ENCODE results near the gene KLHDC3.
A peak's percentile ranks its signal among the peaks of the same experiment; 100 is the strongest.

Gene KLHDC3

DNA sequence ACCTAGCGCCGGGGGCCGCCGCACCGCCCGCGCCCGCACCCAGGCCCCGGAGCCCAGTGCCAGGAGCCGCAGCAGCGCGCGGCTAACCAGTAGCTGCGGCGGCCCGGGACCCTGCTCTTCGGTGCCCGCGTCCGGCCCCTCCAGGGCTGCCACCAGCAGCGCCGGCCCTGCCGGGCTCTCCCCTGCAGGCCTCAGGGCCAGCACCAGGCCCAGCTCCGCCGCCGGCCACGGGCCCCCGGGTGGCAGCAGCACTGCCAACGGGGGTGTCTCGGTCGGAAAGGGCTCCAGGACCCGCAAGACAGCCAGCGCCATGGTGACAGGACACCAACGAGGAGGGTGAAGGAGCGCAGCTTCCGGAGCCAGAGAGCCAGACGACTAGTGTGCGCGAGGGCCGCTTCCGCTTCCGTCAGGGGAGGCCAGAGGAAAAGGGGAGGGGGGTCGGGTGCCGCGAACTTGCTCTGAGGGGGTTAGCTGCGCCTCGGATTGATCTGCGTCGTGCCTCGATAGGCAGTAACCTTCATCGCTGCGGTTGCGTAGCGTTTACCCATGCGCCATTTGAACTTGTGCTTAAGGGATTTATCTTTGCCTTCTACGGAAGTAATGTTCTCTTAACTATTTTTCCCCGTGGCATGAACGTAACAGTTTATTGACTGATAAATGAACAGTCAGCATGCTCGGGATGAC lies 35.1 kb upstream of the KLHDC3 start, which contains the start of gene PEX6:
Gene PEX6, minus strand, starts transcription at position 343 of the 684 bp plus-strand sequence. Its CDS starts 31 bp downstream, at position 312.
- peak; percentile 94 for ATAC-seq (ENCODE audit: insufficient read depth, low read depth)
- DNase-seq, result peak; percentile 97
- TF ChIP-seq EZH2 (IDR thresholded peaks at IDR 0.05; ENCODE audit: borderline replicate concordance, low read depth, low read length, severe bottlenecking), result no peak
- TF ChIP-seq, protein P1, sequence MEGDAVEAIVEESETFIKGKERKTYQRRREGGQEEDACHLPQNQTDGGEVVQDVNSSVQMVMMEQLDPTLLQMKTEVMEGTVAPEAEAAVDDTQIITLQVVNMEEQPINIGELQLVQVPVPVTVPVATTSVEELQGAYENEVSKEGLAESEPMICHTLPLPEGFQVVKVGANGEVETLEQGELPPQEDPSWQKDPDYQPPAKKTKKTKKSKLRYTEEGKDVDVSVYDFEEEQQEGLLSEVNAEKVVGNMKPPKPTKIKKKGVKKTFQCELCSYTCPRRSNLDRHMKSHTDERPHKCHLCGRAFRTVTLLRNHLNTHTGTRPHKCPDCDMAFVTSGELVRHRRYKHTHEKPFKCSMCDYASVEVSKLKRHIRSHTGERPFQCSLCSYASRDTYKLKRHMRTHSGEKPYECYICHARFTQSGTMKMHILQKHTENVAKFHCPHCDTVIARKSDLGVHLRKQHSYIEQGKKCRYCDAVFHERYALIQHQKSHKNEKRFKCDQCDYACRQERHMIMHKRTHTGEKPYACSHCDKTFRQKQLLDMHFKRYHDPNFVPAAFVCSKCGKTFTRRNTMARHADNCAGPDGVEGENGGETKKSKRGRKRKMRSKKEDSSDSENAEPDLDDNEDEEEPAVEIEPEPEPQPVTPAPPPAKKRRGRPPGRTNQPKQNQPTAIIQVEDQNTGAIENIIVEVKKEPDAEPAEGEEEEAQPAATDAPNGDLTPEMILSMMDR (IDR thresholded peaks at IDR 0.05; ENCODE audit: borderline replicate concordance, extremely low read depth, low read length, poor library complexity, severe bottlenecking), result no peak
- Histone ChIP-seq H2AFZ (ENCODE audit: low read depth, low read length) (peak within 1 kb of the TSS; percentile 87), H3K4me3 (ENCODE audit: low read depth in 1 of 2, low read length in 2 of 2) (peak within 1 kb of the TSS; percentile 92 to 96), H3K4me2 (ENCODE audit: insufficient read depth, low read length) (peak within 1 kb of the TSS; percentile 79), H3K79me2 (ENCODE audit: insufficient read depth, low read length) (peaks cover 37% of the 10 kb centered on the region), H3K36me3 (ENCODE audit: insufficient read depth, low read length) (peaks cover 2% of the 10 kb centered on the region), H3K27me3 (ENCODE audit: insufficient read depth, low read length, poor library complexity) (no peaks in the 10 kb centered on the region), H3K4me1 (ENCODE audit: insufficient read depth, low read length) (peaks cover 42% of the 10 kb centered on the region), H3K9ac (ENCODE audit: low read depth, low read length) (peak within 1 kb of the TSS; percentile 93), H3K27ac (ENCODE audit: low read length) (peak within 1 kb of the TSS; percentile 87), H4K20me1 (ENCODE audit: insufficient read depth, low read length) (peaks cover 6% of the 10 kb centered on the region; the same call in 1 of the 2 replicates), H3K9me3 (ENCODE audit: insufficient read depth, low read length, severe bottlenecking) (no peaks in the 10 kb centered on the region)

GRCh38 chr6:42979523-42980177 lies 34.4 kb upstream of the KLHDC3 start:
- peaks cover 6% of the 10 kb centered on the region; the same call in 1 of the 2 replicates for H4K20me1 ChIP-seq (ENCODE audit: insufficient read depth, low read length)
- no peaks in the 10 kb centered on the region for H3K27me3 ChIP-seq (ENCODE audit: insufficient read depth, low read length, poor library complexity)
- peaks cover 42% of the 10 kb centered on the region for H3K4me1 ChIP-seq (ENCODE audit: insufficient read depth, low read length)
- no peaks in the 10 kb centered on the region; the same call in 1 of the 2 replicates for H3K36me3 ChIP-seq (ENCODE audit: insufficient read depth, low read length)
- peak overlapping the region; percentile 87 for H3K27ac ChIP-seq (ENCODE audit: low read length)
- peaks cover 39% of the 10 kb centered on the region for H3K79me2 ChIP-seq (ENCODE audit: insufficient read depth, low read length)
- DNase-seq (no peak), ATAC-seq (ENCODE audit: insufficient read depth, low read depth) (peak; percentile 3)
- H3K4me2 ChIP-seq (ENCODE audit: insufficient read depth, low read length), result peak overlapping the region; percentile 79
- peak overlapping the region; percentile 92 to 96; a peak in 3 of 4 replicates for H3K4me3 ChIP-seq (ENCODE audit: low read depth in 1 of 2, low read length in 2 of 2)
- no peaks in the 10 kb centered on the region for H3K9me3 ChIP-seq (ENCODE audit: insufficient read depth, low read length, severe bottlenecking)
- H2AFZ ChIP-seq (ENCODE audit: low read depth, low read length), result peak overlapping the region; percentile 87
- TF ChIP-seq EZH2 (IDR thresholded peaks at IDR 0.05; ENCODE audit: borderline replicate concordance, low read depth, low read length, severe bottlenecking), result no peak
- TF ChIP-seq, protein P1 (IDR thresholded peaks at IDR 0.05; ENCODE audit: borderline replicate concordance, extremely low read depth, low read length, poor library complexity, severe bottlenecking), result no peak
- peak overlapping the region; percentile 93 for H3K9ac ChIP-seq (ENCODE audit: low read depth, low read length)

- H3K4me1 ChIP-seq (ENCODE audit: insufficient read depth, low read length), result peaks cover 57% of the 10 kb centered on the region
- H4K20me1 ChIP-seq (ENCODE audit: insufficient read depth, low read length), result peaks cover 16% of the 10 kb centered on the region; the same call in 1 of the 2 replicates
- no peak for TF ChIP-seq EZH2 (IDR thresholded peaks at IDR 0.05; ENCODE audit: borderline replicate concordance, low read depth, low read length, severe bottlenecking)
- TF ChIP-seq, protein P1 (IDR thresholded peaks at IDR 0.05; ENCODE audit: borderline replicate concordance, extremely low read depth, low read length, poor library complexity, severe bottlenecking), result no peak
- peaks cover 59% of the 10 kb centered on the region for H3K79me2 ChIP-seq (ENCODE audit: insufficient read depth, low read length)
- no peak overlapping the region for H3K4me3 ChIP-seq (ENCODE audit: low read depth in 1 of 2, low read length in 2 of 2)
- no peaks in the 10 kb centered on the region; the same call in 1 of the 2 replicates for H3K36me3 ChIP-seq (ENCODE audit: insufficient read depth, low read length)
- DNase-seq, result no peak
- no peaks in the 10 kb centered on the region for H3K9me3 ChIP-seq (ENCODE audit: insufficient read depth, low read length, severe bottlenecking)
- H2AFZ ChIP-seq (ENCODE audit: low read depth, low read length), result no peak overlapping the region
- no peak for ATAC-seq (ENCODE audit: insufficient read depth, low read depth)
- no peak overlapping the region for H3K27ac ChIP-seq (ENCODE audit: low read length)
- H3K9ac ChIP-seq (ENCODE audit: low read depth, low read length), result no peak overlapping the region
- H3K27me3 ChIP-seq (ENCODE audit: insufficient read depth, low read length, poor library complexity), result no peaks in the 10 kb centered on the region
- H3K4me2 ChIP-seq (ENCODE audit: insufficient read depth, low read length), result no peak overlapping the region
These were observed 32.2 kb upstream of the KLHDC3 start for GRCh38 chr6:42981836-42982235.

Data from DND-41 (cell line).